Fibroblast of the aortic adventitia (primary cell): ENCODE data around the gene CLCN1. TPM values are rescaled to one million over a fixed set of nuclear protein-coding genes. Genes with fewer than 3 reads are reported as not detected.

Experiments used
- DNase-seq: peaks from one replicate; pipeline ENCODE4 v3.0.0-alpha.2; 2010; ENCODE audit warnings: low read depth
- H3K4me3 ChIP-seq: 2 replicates; pipeline ENCODE4 v1.5.1; 2011; ENCODE audit warnings: low read depth, mild to moderate bottlenecking, control low read depth, low read length, moderate library complexity
- CTCF ChIP-seq: IDR thresholded peaks from 2 replicates; pipeline ENCODE4 v1.5.1; 2011; ENCODE audit warnings: mild to moderate bottlenecking, low read length, control low read depth, inconsistent platforms; ENCODE audit not compliant: insufficient read depth
- total RNA-seq: library from RNA; depleted of rRNA; stranded (reverse); fragments of >200 nt; gene quantifications from 2 replicates; pipeline ENCODE4 v1.2.3, GENCODE V29; 2012; ENCODE audit warnings: low replicate concordance

Gene CLCN1
- total RNA-seq, 1 donor: not detected

- DNase-seq: no peak
- no peak for TF ChIP-seq CTCF
- H3K4me3 ChIP-seq: no peak overlapping the region
These were observed 7.7 kb downstream of the CLCN1 start for GRCh38 chr7:143323653-143324052.

GRCh38 chr7:143325240-143325639, 9.3 kb downstream of the CLCN1 start:
- DNase-seq: no peak
- H3K4me3 ChIP-seq: no peak overlapping the region

GRCh38 chr7:143327903-143328302, 12.0 kb downstream of the CLCN1 start:
- DNase-seq: no peak
- no peak overlapping the region for H3K4me3 ChIP-seq
- TF ChIP-seq CTCF: no peak

More at GRCh38 chr7:143325240-143325639, 9.3 kb downstream of the CLCN1 start:
- no peak for TF ChIP-seq CTCF

DNA sequence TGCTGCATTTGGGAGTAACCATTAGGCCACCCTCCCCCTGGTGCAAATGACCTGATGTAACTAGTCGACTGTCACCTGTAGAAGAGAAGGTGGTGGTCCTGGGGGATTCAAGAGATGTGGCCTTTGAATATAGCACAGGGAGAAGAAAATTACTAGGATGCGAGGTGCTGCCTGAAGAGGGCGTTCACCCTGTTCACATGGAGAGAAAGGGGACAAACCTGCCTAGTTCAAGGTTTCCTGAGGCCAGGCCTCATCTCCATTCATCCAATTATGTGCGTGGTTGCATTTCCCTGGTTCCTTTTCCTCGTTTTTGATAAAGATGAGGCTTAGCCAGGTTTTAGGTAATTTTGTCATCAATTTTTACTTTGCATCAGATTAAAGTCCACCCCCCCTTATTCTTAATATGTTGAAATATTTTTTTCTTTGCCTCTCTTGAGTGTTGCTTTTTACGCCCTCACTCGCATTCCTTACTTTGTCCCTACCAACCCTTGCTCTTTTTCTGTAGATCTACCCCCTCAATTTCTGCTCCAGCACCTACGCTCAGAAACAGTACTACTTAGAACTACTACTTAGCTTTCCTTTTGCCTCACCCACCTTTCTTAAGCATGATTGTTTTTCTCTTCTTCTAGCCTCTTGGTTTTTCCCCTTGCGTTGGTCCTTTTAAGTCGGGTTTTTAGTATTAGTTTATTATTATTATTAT, 13.7 kb downstream of the CLCN1 start:
- no peak overlapping the region for H3K4me3 ChIP-seq
- no peak for TF ChIP-seq CTCF
- no peak for DNase-seq

DNA sequence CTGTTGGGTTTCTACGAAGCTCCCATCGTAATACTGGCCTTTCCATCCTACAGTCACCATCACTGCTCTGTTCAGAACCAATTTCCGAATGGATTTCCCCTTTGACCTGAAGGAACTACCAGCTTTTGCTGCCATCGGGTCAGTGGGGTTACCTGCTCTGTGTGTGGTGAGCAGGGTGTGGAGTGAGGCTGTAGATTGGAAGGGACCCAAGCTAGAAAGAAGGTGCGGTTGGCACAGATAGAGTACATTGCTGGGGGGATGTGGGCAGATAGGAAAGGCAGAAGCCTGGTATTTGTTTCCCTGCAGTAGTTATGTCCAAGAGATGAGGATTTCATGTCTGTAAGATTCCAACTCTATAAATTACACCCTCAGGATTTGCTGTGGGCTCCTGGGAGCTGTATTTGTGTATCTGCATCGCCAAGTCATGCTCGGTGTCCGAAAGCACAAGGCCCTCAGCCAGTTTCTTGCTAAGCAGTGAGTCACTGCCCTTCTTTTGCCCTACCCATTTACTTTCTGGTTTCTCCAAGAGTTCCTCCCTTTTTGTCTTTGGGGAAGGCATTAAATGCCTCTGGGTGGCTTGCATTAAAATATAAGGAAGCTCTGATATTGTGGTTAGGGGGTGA, 15.4 kb downstream of the CLCN1 start:
- no peak overlapping the region for H3K4me3 ChIP-seq
- peak; percentile 95 for DNase-seq

GRCh38 chr7:143334244-143334643, 18.3 kb downstream of the CLCN1 start:
- DNase-seq: no peak
- no peak for TF ChIP-seq CTCF
- H3K4me3 ChIP-seq: no peak overlapping the region

More for the DNA sequence above, 15.4 kb downstream of the CLCN1 start:
- no peak for TF ChIP-seq CTCF

DNA sequence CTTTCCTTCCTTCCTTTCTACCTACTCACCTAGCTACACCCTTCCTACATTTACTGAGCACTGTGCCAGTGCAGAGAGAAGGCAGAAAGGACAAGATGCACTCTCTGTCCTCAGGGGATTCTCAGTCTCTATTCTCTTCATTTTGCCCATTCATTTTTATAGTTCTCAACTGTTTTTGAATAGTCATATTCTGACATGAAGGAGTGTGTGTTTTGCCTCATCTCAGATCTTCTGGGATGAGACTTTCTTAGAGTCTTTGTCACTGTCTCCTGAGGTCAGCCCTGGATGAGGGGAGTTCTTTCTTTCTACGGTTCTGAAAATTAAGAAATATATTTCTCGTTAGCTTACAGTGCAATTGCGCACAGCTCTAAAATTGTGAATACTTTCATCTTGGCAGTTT, 21.3 kb downstream of the CLCN1 start:
- DNase-seq: no peak
- no peak for TF ChIP-seq CTCF
- no peak overlapping the region for H3K4me3 ChIP-seq
